HG02678 (cell line): Measurements from ENCODE around the gene AVPI1.
A peak's percentile ranks its signal among the peaks of the same experiment; 100 is the strongest.
"Not testable (repeated sequence)": the region's sequence is repeated elsewhere in the genome, so short reads cannot be mapped to it uniquely, and the experiment has no call there.

Experiments used
- ATAC-seq: cut with Tn5 transposase; IDR thresholded peaks from one replicate; pipeline ENCODE4 v1.9.1; 2021; ENCODE audit warnings: mild to moderate bottlenecking, moderate library complexity; ENCODE audit not compliant: unreplicated experiment

The AVPI1 gene

DNA sequence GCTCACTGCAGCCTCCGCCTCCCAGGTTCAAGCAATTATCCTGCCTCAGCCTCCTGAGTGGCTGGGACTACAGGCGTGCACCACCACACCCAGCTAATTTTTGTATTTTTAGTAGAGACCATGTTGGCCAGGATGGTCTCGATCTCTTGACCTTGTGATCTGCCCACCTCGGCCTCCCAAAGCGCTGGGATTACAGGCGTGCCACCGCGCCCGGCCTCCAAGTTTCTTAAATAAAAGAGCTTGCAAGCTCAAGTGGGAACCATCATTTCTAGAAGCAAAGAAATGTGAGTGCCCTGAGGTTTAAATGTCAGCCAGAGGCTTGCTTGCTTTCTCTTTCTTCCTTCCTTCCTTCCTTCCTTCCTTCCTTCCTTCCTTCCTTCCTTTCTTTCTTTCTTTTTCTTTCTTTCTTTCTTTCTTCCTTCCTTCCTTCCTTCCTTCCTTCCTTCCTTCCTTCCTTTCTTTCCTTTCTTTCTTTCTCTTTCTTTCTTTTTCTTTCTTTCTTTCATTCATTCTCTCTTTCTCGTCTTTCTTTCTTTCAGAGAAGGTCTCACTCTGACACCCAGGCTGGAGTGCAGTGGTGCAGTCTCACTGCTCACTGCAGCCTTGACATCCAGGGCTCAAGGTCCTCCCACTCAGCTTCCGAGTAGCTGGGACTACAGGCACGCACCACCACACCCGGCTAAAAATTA lies 44.4 kb downstream of the AVPI1 start:
- not testable (repeated sequence) for ATAC-seq

DNA sequence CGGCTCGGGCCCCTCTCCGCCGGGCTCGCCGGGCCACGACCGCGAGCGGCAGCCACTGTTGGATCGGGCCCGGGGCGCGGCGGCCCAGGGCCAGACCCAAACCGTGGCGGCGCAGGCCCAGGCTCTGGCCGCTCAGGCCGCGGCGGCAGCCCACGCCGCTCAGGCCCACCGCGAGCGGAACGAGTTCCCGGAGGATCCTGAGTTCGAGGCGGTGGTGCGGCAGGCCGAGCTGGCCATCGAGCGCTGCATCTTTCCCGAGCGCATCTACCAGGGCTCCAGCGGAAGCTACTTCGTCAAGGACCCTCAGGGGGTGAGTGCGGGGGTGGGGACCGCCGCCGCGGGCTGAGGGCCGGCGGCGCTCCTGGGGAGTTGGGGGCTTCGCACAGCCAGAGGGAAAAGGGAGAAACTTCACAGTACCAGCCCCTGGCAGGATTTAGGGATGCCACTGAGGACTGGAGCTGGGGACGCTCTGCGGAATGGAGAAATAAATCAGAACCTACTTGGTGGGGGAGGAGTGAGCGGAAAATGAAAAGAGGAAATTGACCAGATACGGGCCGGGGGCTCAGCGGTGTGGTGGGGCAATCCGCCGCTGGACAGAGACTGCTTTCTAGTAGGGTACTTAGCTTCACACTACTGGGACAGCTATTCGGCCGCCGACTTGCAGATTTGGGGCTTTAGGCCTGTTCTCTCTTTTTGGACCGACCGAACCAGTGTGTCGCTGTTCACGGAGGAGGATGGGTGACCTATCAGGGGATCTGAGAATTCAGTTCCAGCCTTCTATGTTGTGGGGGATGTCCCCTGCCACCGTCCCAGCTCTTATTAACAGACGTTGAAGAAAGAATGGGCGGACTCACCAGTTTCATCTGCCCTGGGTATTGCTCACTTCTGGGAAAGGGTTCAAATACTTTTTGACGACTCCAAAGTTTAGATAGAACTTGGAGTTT lies 45.9 kb downstream of the AVPI1 start:
- ATAC-seq = peak; percentile 9

DNA sequence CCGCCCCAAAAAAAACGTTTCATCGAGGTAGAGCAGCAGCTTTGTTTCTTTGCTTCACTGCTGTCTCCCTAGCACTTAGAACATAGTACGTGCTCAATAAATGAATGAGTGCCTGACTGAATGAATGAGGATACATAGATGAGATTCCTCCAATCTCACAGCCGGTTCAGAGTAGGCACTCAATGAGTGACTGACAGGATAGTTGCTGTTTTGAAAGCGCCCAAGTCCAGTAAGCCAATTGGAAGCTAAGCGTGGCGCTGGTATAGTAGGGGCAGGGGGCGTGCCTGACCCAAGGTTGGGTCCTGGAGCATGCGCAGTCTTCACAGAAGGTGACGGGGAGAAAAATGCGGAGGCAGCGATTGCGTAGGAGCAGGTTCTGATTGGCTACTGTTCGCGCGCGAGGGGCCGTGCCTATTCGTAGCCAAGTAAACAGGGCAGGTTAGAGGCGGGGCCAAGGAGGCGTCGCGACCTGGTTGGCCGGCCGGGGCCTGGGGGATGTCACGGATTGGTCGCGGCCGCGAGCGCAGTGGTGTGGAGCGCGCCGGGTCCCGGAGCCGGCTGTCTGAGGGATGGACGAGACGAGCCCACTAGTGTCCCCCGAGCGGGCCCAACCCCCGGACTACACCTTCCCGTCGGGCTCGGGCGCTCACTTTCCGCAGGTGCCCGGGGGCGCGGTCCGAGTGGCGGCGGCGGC lies 46.7 kb downstream of the AVPI1 start, which contains the start of gene PI4K2A:
PI4K2A (plus strand) TSS at position 498 of the 694 bp plus-strand sequence; CDS start at position 570, 72 bp downstream.
- ATAC-seq = peak; percentile 99

DNA sequence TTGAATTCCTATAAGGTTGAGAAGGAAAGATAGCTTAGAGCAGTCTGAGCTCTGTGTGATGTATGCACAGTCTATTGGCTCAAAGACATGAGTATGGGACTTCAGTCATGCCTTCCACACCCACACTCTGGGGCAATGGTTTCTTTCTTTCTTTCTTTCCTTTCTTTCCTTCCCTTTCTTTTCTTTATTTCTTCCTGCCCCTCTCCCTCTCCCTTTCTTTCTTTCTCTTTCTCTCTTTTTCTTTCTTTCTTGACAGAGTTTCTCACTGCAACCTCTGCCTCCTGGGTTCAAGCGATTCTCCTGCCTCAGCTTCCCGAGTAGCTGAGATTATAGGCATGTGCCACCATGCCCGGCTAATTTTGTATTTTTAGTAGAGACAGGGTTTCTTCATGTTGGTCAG lies 48.0 kb downstream of the AVPI1 start:
- not testable (repeated sequence) for ATAC-seq

DNA sequence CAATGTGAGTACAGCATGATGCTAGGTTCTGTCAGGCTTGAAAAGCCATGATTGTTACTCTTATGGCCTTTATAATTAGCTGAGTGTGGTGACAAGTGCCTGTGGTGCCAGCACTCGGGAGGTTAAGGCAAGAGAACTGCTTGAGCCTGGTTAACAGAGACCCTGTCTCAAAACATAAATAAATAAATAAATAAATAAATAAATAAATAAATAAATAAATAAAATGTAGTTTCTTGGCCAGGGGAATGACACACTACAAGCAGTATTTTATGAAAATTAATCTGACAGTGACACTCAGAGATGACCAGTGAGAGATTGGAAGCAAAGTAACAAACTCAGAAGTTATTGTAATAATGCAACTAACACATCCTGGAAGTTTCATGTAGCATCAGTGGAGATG lies 51.5 kb downstream of the AVPI1 start:
- ATAC-seq = no peak

DNA sequence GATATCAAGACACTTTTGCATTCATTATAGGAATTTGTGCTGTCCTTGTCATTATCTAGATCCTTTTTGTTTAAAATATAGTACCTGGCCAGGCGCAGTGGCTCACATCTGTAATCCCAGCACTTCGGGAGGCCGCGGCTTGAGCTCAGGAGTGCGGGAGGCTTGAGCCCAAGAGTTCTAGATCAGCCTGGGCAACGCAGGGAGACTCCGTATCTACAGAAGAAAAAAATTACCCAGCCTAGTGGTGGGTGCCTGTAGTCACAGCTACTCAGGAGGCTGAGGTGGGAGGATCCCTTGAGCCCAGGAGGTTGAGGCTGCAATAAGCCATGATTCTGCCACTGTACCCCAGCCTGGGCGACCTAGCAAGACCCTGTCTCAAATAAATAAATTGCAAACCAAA lies 53.1 kb downstream of the AVPI1 start:
- ATAC-seq = no peak

DNA sequence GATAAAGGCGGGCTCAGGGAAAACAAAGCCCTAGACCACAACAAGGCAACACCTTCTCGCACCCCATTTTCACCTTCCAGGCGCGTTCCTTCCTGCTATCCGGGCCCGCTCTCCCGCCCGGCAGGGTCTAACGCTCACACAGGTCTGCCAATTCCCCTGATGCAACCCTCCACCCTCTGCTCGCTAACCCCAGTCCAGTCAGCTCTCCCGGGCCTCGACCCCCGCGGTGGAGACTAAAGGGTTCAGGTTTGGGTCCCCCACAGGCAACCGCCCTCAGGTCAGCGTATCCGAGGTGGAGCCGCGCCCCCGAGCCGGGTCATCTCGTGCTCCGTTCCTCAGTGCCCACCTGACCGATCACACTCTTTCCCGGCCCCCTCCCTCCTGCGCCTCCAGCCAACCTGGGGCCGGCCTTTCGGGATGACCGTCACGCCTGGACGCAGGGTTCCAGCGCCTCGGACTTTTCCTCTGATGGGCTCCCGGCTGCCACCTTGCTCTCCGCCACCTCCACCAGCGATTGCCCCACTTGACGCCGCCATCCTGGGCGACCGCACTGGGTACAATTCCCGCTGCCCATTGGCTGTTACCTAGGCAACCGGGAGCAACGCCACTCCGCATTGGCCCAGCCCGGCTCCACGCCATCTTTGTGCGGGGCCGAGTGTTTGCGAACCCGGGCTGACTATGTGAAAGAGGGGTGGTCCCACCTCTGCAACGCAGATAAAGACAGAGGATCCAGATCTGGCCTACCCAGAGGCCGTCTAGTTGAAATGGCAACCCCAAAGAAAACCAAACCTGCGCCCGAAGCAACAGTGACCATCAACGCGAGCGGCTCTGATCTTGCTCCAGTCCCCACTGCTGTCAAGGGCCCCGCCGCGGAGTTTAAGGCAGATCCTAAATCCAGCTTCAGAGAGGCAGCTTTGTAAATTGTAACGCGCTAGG lies 53.8 kb downstream of the AVPI1 start, which contains the start of gene MORN4:
MORN4 (minus strand) TSS at position 552 of the 936 bp plus-strand sequence. CDS start 13,847 bp downstream, outside the sequence.
- peak; percentile 100 for ATAC-seq

DNA sequence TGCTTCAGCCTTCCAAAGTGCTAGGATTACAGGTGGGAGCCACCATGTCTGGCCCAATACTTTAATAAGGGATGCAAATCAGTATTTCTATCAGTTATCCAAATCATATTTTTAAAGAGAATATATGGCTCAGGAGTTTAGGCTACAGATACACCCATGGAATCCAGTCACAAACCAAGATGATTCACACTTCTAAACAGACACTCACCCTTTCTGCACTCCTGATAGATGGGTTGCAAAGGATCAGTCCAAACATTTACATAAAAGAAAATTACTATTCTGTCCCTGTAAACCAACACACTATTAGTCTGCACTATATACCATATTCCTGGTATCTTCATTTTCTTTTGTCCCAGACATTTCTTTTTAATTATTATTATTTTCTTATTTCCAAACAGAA lies 55.9 kb downstream of the AVPI1 start:
- no peak for ATAC-seq

DNA sequence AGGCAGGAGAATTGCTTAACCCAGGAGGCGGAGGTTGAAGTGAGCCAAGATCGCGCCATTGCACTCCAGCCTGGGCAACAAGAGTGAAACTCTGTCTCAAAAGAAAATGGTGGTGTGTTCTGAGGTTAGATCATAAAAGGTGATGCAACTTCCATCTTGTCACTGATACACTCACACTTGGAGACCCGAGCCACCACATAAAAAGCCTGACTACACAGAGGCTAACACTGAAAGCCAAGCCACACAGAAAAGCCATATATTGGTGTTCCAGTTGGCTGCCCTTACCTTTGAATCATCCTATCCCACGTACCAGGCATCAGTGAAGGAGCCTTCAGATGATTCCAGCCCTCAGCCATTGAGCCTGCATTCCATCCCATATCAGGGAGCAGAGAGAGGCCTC lies 57.8 kb downstream of the AVPI1 start:
- no peak for ATAC-seq

DNA sequence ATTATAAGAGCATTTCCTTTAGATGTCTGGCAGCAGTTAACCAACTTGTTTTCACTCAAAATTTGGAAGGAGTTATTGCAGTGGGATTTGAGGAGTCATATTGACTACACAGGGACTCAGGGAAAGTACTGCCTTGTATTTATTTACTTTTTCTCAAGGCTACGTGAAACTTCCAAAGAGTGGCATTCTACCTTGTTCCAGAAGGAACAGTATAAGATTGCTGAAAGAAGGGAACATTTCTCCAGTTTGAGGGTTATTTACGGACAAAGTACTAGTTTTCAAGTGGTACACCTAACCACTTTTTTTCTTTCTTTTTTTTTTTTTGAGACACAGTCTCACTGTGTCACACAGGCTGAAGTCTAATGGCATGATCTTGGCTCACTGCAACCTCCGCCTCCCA lies 58.8 kb downstream of the AVPI1 start:
- ATAC-seq = no peak

DNA sequence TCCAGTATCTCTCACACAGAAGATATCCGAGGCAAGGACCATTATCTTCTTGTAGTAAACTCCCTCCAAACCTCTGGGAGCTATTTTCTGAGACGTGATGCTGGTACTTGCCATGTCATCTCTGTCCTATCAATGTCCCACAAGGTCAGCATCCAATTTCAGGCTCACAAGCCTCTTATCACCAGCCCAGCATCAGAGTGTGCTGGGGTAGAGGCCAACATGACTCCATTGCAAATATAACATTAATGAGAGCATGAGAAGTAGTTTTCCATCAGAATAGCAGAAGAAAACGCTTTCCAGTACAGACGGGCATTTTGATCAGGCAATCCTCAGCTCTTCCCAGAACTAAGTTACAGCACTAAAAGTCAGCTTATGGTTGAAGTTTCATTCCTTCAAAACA lies 59.3 kb downstream of the AVPI1 start:
- no peak for ATAC-seq
